HG03571 (cell line): ENCODE measurements around the gene TRIM61.
"Not testable (repeated sequence)": the region's sequence is repeated elsewhere in the genome, so short reads cannot be mapped to it uniquely, and the experiment has no call there.

Experiments used
- ATAC-seq: cut with Tn5 transposase; IDR thresholded peaks from one replicate; pipeline ENCODE4 v1.9.1; 2021; ENCODE audit not compliant: unreplicated experiment

TRIM61 gene

GRCh38 chr4:164977243-164978164 is at the start of gene TRIM61:
TRIM61 (minus strand) TSS chr4:164977657; CDS start chr4:164970002, 7,655 bp downstream.
- peak; percentile 100 for ATAC-seq

DNA sequence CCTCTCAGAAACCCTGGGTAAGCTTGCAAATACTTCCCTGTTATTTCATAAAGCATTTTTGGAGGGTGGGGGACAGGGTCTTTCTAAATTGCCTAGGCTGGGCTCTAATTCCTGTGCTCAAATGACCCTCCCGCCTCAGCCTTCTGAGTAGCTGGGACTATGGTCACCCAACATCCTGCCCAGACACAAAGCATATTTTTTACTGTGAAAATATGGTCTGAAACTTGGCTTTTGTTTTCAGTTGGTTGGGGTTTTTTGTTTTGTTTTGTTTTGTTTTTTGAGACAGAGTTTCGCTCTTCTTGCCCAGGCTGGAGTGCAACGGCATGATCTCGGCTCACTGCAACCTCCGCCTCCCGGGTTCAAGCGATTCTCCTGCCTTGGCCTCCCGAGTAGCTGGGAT is 48.3 kb upstream of the TRIM61 start:
- ATAC-seq = not testable (repeated sequence)

GRCh38 chr4:165019995-165020394 is 42.5 kb upstream of the TRIM61 start:
- not testable (repeated sequence) for ATAC-seq

GRCh38 chr4:165016971-165017370 is 39.5 kb upstream of the TRIM61 start:
- no peak for ATAC-seq

DNA sequence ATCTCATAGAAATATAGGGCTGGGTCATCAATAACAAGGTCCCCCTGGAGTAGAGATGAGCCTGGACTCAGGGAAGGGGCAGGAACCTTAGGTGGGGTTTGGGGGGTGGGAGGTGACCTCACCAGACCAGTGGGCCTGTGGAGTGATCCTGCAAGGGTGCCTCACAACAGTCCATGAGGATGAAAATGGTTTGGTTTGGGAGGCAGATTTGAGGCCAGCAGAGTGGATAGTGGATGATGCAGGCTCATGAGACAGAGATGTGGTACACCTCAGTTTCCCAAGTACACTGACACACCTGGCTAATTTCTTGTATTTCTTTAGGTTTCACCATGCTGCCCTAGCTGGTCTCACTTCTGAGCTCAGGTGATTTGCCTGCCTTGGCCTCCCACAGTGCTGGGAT is 36.2 kb upstream of the TRIM61 start:
- ATAC-seq = no peak

GRCh38 chr4:165011403-165011802 is 33.9 kb upstream of the TRIM61 start:
- ATAC-seq = no peak

DNA sequence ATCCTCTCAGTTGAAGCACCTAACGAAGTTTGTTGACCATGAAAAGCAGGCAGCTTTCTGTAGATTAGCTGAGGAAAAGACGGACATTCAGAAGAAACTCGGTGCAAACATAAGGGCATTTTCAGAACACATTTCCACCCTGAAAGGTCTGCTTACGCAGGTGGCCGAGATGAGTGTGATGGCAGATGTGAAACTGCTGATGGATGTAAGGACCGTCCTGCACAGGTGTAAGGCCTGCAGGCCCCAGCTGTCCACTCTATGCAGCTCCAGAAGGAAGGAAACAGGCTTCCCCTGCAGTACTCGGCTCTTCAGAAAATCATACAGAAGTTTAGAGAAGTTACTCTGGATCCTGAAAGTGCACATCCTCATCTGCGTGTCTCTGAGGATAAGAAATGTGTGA is 33.5 kb upstream of the TRIM61 start:
- ATAC-seq = no peak

DNA sequence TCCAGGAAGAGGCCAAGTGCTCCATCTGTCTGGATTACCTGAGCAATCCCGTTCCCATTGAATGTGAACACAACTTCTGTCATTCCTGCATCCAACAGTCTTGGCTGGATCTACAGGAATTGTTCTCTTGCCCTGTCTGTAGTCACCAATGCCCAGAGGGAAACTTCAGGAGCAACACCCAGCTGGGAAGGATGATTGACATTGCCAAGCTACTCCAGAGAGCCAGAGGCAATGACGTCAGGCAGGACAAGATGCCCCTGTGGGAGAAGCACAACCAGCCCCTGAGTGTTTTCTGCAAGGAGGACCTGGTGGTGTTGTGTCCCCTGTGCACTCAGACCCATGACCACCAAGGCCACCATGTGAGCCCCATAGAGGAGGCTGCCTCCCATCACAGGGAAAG is 33.0 kb upstream of the TRIM61 start:
- ATAC-seq = no peak

- ATAC-seq = peak; percentile 51
Measured at GRCh38 chr4:165009493-165010227, 32.2 kb upstream of the TRIM61 start.

DNA sequence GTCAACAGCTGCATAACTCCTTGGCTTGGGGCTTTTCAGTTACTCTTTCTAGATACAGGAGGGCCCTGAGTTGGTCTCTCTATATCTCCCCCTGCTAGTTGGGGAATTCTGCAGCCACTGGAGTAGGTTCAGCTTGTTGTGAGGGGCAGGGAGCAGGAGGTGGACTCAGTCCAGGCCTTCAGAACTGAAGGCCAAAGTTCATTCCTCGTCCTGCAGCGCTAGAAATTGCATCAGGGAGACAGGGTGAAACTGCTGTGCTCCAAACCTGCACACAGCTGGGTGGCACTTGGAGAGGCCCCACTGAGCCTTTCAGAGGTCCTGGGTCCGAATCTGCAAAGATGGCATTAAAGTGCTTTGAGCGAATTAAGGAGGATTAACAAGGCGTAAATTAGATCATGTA is 29.4 kb upstream of the TRIM61 start:
- ATAC-seq = no peak

- no peak for ATAC-seq
Measured at GRCh38 chr4:165006456-165006855, 29.0 kb upstream of the TRIM61 start.

GRCh38 chr4:165005352-165005925 is 28.0 kb upstream of the TRIM61 start:
- ATAC-seq = no peak

- not testable (repeated sequence) for ATAC-seq
Measured at GRCh38 chr4:165001957-165002356, 24.5 kb upstream of the TRIM61 start.

DNA sequence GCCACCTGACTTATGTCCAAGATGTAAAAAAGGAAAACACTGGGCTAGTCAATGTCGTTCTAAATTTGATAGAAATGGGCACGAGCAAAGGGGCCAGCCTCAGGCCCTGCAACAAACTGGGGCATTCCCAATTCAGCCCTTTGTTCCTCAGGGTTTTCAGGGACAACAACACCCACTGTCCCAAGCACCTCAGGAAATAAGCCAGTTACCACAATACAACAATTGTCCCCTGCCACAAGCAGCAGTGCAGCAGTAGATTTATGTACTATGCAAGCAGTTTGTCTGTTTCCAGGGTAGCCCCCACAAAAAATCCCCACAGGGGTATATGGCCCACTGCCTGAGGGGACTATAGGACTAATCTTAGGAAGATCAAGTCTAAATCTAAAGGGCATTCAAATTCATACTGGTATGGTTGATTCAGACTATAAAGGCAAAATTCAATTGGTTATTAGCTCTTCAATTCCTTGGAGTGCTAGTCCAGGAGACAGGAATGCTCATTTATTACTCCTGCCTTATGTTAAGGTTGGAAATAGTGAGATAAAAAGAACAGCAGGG is 21.1 kb upstream of the TRIM61 start:
- ATAC-seq = not testable (repeated sequence)

DNA sequence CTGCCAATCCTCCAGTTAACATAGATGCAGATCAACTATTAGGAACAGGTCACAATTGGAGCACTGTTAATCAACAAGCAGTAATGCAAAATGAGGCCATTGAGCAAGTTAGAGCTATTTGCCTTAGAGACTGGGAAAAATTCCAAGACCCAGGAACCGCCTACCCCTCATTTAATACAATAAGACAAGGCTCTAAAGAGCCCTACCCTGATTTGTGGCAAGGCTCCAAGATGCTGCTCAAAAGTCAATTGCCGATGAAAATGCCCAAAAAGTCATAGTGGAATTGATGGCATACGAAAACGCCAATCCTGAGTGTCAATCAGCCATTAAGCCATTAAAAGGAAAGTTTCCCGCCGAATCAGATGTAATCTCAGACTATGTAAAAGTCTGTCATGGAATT is 20.5 kb upstream of the TRIM61 start:
- ATAC-seq = no peak

GRCh38 chr4:164997324-164997723 is 19.9 kb upstream of the TRIM61 start:
- ATAC-seq = no peak

DNA sequence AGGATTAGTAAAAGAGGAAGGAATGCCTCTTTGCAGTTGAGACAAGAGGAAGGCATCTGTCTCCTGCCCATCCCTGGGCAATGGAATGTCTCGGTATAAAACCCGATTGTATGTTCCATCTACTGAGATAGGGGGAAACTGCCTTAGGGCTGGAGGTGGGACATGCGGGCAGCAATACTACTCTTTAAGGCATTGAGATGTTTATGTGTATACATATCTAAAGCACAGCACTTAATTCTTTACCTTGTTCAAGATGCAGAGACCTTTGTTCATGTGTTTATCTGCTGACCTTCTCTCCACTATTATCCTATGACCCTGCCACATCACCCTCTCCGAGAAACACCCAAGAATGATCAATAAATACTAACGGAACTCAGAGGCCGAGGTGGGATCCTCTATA is 18.7 kb upstream of the TRIM61 start:
- ATAC-seq = not testable (repeated sequence)

DNA sequence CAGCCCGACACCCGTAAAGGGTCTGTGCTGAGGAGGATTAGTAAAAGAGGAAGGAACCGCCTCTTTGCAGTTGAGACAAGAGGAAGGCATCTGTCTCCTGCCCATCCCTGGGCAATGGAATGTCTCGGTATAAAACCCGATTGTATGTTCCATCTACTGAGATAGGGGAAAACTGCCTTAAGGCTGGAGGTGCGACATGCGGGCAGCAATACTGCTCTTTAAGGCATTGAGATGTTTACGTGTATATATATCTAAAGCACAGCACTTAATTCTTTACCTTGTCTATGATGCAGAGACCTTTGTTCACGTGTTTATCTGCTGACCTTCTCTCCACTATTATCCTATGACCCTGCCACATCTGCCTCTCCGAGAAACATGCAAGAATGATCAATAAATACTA is 13.3 kb upstream of the TRIM61 start:
- ATAC-seq = not testable (repeated sequence)

- ATAC-seq = no peak
Measured at GRCh38 chr4:164989471-164989870, 12.0 kb upstream of the TRIM61 start.

DNA sequence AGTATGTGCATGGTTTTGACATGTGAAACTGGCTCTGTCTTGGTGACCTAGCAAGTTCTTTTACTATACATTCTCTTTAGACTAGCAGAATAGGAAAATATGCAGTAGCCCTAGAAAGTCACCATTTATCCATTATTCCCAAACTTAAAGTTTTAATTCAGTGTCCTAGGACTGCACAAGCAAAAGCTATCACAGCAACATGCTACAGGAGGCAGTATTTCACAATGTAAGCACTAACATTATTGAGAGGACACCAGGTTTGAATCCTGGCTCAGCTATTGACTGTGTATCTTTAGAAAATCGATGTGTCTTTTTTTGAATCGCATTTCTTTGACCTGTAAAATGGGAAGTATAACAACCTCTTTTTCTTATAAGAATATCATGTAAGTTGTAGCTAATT is 5.5 kb downstream of the TRIM61 start:
- not testable (repeated sequence) for ATAC-seq

GRCh38 chr4:164959896-164960295 is 17.6 kb downstream of the TRIM61 start:
- no peak for ATAC-seq
